ENCODE measurements around the gene NADSYN1.

Gene NADSYN1

DNA sequence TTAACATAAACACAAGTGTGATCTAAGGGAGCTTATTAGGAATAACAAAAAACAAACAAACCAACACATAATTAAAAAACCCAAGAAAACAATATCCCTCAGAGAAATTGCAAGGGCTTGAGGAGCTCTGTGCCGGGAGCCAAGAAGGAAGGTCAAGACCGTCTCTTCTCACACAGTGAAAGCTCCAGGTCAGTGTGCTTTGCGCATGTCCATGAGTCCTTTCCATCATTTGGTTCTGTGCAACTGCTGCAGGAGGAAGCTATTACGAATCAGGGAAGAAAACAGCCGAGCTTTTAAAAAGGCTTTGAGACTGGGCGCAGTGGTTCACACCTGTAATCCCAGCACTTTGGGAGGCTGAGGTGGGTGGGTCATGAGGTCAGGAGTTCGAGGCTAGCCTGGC, 89.4 kb downstream of the NADSYN1 start:
- TF ChIP-seq, protein P1, sequence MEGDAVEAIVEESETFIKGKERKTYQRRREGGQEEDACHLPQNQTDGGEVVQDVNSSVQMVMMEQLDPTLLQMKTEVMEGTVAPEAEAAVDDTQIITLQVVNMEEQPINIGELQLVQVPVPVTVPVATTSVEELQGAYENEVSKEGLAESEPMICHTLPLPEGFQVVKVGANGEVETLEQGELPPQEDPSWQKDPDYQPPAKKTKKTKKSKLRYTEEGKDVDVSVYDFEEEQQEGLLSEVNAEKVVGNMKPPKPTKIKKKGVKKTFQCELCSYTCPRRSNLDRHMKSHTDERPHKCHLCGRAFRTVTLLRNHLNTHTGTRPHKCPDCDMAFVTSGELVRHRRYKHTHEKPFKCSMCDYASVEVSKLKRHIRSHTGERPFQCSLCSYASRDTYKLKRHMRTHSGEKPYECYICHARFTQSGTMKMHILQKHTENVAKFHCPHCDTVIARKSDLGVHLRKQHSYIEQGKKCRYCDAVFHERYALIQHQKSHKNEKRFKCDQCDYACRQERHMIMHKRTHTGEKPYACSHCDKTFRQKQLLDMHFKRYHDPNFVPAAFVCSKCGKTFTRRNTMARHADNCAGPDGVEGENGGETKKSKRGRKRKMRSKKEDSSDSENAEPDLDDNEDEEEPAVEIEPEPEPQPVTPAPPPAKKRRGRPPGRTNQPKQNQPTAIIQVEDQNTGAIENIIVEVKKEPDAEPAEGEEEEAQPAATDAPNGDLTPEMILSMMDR (IDR thresholded peaks at IDR 0.05; ENCODE audit: low read depth, low read length) = no peak

DNA sequence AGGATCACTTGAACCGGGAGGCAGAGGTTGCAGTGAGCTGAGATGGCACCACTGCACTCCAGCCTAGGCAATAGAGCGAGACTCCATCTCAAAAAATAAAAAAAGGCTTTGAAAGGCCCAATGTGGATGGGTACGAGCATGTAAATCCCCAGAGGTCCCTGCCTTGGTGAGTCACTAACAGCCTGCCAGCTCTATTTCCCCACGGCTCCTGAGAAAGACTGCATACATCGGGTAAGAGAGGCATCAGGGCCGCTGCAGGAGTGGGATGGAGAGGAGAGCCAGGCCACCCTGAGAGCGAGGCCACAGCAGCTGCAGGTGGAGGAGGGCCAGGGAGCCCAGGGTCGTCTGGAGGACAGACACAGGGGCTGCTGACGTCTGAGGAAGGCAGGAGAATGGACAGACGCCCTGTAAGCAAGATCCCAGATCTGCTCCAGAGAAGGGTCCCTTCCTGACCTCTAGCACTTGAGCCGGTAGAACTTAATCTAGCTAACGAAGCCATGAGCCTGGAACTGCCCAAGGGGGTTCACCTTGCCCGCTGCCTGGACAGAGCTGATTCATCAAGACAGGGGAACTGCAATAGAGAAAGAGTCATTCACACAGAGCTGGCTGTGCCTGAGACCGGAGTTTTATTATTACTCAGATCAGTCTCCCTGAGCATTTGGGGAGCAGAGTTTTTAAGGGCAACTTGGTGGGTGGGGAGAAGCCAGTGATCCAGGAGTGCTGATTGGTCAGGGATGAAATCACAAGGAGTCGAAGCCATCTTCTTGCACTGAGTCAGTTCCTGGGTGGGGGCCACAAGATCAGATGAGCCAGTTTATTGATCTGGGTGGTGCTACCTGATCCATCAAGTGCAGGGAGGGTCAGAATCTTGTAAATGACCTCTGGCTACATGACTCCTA, 90.1 kb downstream of the NADSYN1 start:
- TF ChIP-seq, protein P1 (IDR thresholded peaks at IDR 0.05; ENCODE audit: low read depth, low read length) = no peak
- H3K4me3 ChIP-seq (ENCODE audit: low read depth, low read length) = no peak overlapping the region

More for the DNA sequence above, 89.4 kb downstream of the NADSYN1 start:
- H3K4me3 ChIP-seq (ENCODE audit: low read depth, low read length) = no peak overlapping the region

DNA sequence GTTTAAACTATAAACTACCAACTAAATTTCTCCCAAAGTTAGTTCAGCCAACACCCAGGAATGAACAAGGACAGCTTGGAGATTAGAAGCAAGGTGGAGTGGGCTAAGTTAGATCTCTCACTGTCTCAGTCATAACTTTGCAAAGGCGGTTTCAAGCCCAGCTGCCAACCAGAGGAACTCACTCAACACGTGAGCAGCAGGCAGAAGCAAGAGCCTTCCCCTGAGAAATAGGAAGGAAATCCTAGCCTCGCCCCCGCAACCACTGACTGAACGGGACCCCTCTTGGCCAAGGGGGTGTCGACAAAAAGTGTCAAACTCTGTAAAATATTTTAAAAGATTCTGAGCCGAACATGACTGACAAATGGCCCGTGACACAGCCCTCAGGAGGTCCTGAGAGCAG, 90.9 kb downstream of the NADSYN1 start:
- H3K4me3 ChIP-seq (ENCODE audit: low read depth, low read length) = no peak overlapping the region
- TF ChIP-seq, protein P1 (IDR thresholded peaks at IDR 0.05; ENCODE audit: low read depth, low read length) = no peak

DNA sequence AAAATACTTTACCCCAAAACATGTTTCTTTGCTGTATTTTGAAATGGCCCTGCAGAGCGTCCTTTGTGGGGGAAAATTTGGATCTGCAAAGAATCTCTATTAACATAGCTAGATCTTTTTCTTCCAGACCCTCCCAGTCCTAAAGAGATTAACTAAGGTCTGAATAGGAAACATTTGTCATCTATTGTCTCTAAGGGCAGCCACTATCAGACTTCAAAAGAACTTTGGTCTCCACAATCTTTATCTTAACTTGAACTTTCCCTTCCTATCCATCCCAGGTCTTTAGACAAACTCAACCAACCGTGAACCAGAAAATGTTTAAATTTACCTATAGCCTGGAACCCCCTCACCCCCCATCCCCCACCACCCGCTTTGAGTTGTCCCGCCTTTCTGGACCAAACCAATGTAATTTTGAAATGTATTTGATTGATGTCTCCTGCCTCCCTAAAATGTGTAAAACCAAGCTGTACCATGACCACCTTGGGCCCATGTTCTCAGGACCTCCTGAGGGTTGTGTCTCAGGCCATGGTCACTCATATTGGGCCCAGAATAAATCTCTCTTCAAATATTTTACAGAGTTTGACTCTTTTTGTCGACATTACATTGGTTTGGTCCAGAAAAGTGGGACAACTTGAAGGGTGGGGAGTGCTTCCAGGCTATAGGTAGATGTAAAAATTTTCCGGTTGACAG, 91.7 kb downstream of the NADSYN1 start:
- no peak overlapping the region for H3K4me3 ChIP-seq (ENCODE audit: low read depth, low read length)
- TF ChIP-seq, protein P1 (IDR thresholded peaks at IDR 0.05; ENCODE audit: low read depth, low read length) = no peak

DNA sequence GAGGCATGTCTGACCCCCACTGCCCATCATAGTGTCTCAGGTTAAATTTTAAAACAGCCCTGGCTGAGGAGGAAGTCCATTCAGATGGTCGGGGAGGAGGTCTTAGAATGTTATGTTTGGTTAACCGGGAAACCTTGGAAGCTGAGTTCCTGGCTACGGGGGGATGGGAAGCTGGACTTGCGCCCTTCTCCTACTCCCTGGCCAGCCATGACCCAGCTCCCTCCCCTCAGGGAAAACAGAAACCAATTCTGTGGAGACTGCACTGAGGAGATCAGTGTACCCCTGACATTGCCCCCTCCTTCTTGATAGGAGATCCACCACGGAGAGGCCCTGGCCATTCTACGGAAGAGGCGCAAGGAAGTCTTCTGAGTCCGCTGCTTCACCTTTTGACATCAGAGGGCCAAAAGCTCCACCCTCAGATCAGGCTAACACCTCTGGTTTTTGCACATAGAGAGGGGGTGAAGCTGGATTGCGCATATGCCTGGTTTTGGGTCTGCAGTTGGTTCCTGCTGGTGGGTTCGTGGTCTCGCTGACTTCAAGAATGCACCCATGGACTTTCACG, 92.5 kb downstream of the NADSYN1 start:
- no peak overlapping the region for H3K4me3 ChIP-seq (ENCODE audit: low read depth, low read length)
- TF ChIP-seq, protein P1 (IDR thresholded peaks at IDR 0.05; ENCODE audit: low read depth, low read length) = no peak

DNA sequence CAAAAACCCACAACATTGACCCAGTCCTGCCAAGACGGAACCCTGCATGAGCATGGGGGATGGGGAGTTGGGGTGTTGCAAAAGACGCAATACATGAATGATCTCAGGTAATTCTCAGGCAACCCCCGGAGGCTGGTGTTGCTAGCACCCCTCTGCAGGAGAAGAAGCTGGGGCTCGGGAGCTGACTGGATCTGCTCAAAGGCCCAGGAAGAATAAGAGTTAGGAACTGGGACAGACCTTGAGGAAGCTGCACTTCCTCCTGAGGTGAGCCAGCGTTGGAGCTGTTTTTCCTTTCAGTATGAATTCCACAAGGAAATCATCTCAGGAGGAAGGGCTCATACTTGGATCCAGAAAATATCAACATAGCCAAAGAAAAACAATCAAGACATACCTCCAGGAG, 95.1 kb downstream of the NADSYN1 start, which contains the start of gene KRTAP5-9:
Gene KRTAP5-9, plus strand, starts transcription at position 301 of the 400 bp plus-strand sequence. CDS start 238 bp downstream, outside the sequence.
- H3K4me3 ChIP-seq (ENCODE audit: low read depth, low read length) = no peak within 1 kb of the TSS
- TF ChIP-seq, protein P1 (IDR thresholded peaks at IDR 0.05; ENCODE audit: low read depth, low read length) = no peak

Measured in WI38 (cell line).